Measurements from ENCODE around the gene CUEDC1. TPM values are rescaled to one million over a fixed set of nuclear protein-coding genes. Genes with fewer than 3 reads are reported as not detected.

The CUEDC1 gene
- total and polyA plus RNA-seq, 9 of the 15 experiments (the other 6 are each of a cell fraction or from before 2014, with no cell fraction given), result 0.20 to 4.1 (median 1.6) TPM; not detected in 1

GRCh38 chr17:57838857-57839570, 116.2 kb downstream of the CUEDC1 start:
- peaks cover 13% of the 10 kb centered on the region for H3K79me2 ChIP-seq (ENCODE audit: control insufficient read depth, insufficient read depth, low read length)
- no peaks in the 10 kb centered on the region for H3K4me1 ChIP-seq (replicated peaks in 1 of 2; ENCODE audit: control insufficient read depth in 2 of 2, insufficient read depth in 2 of 2, low read length in 2 of 2)
- 76% methylated on average over 6 of the region's 6 CpGs for WGBS (ENCODE audit: insufficient coverage, low coverage, missing lambda C conversion rate)
- no peak overlapping the region for H3K9ac ChIP-seq (ENCODE audit: insufficient read depth in 1 of 2, low read depth in 2 of 2, low read length in 2 of 2)
- no TSS peak for BruUV-seq (replicated peaks)
- in situ Hi-C loops (cut with MboI), result no loop called here
- H3K36me3 ChIP-seq (ENCODE audit: control insufficient read depth, insufficient read depth, low read length), result peaks cover 49% of the 10 kb centered on the region
- 0 out of 2 replicates have a peak, but pooled peaks cover 6% of the 10 kb centered on the region for H4K20me1 ChIP-seq (replicated peaks; ENCODE audit: control insufficient read depth, insufficient read depth, low read length)
- H3K9me1 ChIP-seq (ENCODE audit: control insufficient read depth, insufficient read depth, low read length), result no peaks in the 10 kb centered on the region
- no peak overlapping the region for H3K4me3 ChIP-seq
- H3K27ac ChIP-seq (ENCODE audit: extremely low read depth, low read depth, low read length), result no peak overlapping the region
- DNase-seq (ENCODE audit: extremely low read depth in 1 of 4, low spot score in 3 of 4) (no peak), FAIRE-seq (no peak), ATAC-seq (no peak)
- H3K4me2 ChIP-seq (ENCODE audit: insufficient read depth, low read length), result no peak overlapping the region
- H3K9me3 ChIP-seq (replicated peaks; ENCODE audit: control insufficient read depth, insufficient read depth, low read depth, low read length), result no peaks in the 10 kb centered on the region
- CTCF ChIA-PET (ENCODE audit: low intra/inter-chr PET ratio), result no interaction called here
- no peaks in the 10 kb centered on the region for H3K27me3 ChIP-seq (ENCODE audit: control insufficient read depth in 2 of 2, insufficient read depth in 2 of 2, low read length in 2 of 2)
- no peak overlapping the region for H2AFZ ChIP-seq (ENCODE audit: low read depth, low read length)
- POLR2A ChIA-PET, result interaction anchor here (0.6 to 1.9 kb wide), 2 partner anchors 11 to 17 kb away, joined by 3 to 6 read pairs; partner anchors contain the start of gene MRPS23
- intact Hi-C loops (cut with micrococcal nuclease), result no loop called here
- TF ChIP-seq HES1 (IDR thresholded peaks at IDR 0.05; ENCODE audit: low read depth), result no peak
- TF ChIP-seq GTF2A2 (tag; IDR thresholded peaks at IDR 0.05), result no peak
- no peak for TF ChIP-seq BDP1 (IDR thresholded peaks at IDR 0.05; ENCODE audit: insufficient read depth, insufficient read length)
- TF ChIP-seq COPS2 (conservative IDR thresholded peaks at IDR 0.05), result no peak
- no peak for TF ChIP-seq NCOA6 (IDR thresholded peaks at IDR 0.05)
- no peak for TF ChIP-seq NFRKB (IDR thresholded peaks at IDR 0.05; ENCODE audit: low read depth)
- no peak for TF ChIP-seq RERE (CRISPR knock-in tag; IDR thresholded peaks at IDR 0.05; ENCODE audit: borderline replicate concordance)
- TF ChIP-seq CREB3 (tag; conservative IDR thresholded peaks at IDR 0.05; ENCODE audit: low read depth), result no peak
- TF ChIP-seq NFYB (IDR thresholded peaks at IDR 0.05; ENCODE audit: extremely low read depth, insufficient read length), result no peak
- TF ChIP-seq ZC3H8 (IDR thresholded peaks at IDR 0.05), result no peak
- no peak for TF ChIP-seq NONO (IDR thresholded peaks at IDR 0.05; ENCODE audit: low read depth in 2 of 2, low read length in 1 of 2)
